WTC11 (cell line): Measurements from ENCODE around the gene LPP.

Experiments used
- AFF4 ChIP-seq: sonication (generic); formaldehyde crosslinking; IDR thresholded peaks from 2 replicates; pipeline ENCODE4 v1.8.1; 2023; ENCODE audit warnings: mild to moderate bottlenecking, missing genetic modification reagents, borderline replicate concordance
- ATF2 ChIP-seq: sonication (generic); formaldehyde crosslinking; IDR thresholded peaks from 2 replicates; pipeline ENCODE4 v1.8.1; 2022; ENCODE audit warnings: low read depth, missing genetic modification reagents, borderline replicate concordance
- CREB1 ChIP-seq: sonication (generic); formaldehyde crosslinking; IDR thresholded peaks from 2 replicates; pipeline ENCODE4 v1.8.0; 2023; ENCODE audit warnings: mild to moderate bottlenecking, missing genetic modification reagents
- CTCF ChIP-seq: fragments of 200-600 bp; IDR thresholded peaks from 2 replicates; pipeline ENCODE4 v1.8.0; 2022; ENCODE audit warnings: antibody characterized with exemption
- FOXP1 ChIP-seq: sonication (generic); formaldehyde crosslinking; IDR thresholded peaks from 2 replicates; pipeline ENCODE4 v1.8.0; 2022; ENCODE audit warnings: missing genetic modification reagents, mild to moderate bottlenecking, moderate library complexity, borderline replicate concordance
- IRF2 ChIP-seq: sonication (generic); formaldehyde crosslinking; IDR thresholded peaks from 2 replicates; pipeline ENCODE4 v1.8.0; 2022; ENCODE audit warnings: low read depth, missing genetic modification reagents, borderline replicate concordance
- NFYB ChIP-seq: sonication (generic); formaldehyde crosslinking; conservative IDR thresholded peaks from 2 replicates; pipeline ENCODE4 v1.8.0; 2022; ENCODE audit warnings: low read depth, missing genetic modification reagents
- SP1 ChIP-seq: sonication (generic); formaldehyde crosslinking; conservative IDR thresholded peaks from 2 replicates; pipeline ENCODE4 v1.8.1; 2022; ENCODE audit warnings: missing genetic modification reagents
- ZBTB21 ChIP-seq: sonication (generic); formaldehyde crosslinking; IDR thresholded peaks from 2 replicates; pipeline ENCODE4 v1.8.1; 2023; ENCODE audit warnings: mild to moderate bottlenecking, missing genetic modification reagents, borderline replicate concordance
- TF ChIP-seq, protein P1 (sequence below): sonication (generic); formaldehyde crosslinking; IDR thresholded peaks from 2 replicates; pipeline ENCODE4 v1.8.1; 2023; ENCODE audit warnings: mild to moderate bottlenecking, missing genetic modification reagents
- TF ChIP-seq, protein P2 (sequence below): sonication (generic); formaldehyde crosslinking; IDR thresholded peaks from 2 replicates; pipeline ENCODE4 v1.8.1; 2023; ENCODE audit warnings: mild to moderate bottlenecking, missing genetic modification reagents, moderate library complexity

GRCh38 chr3:188267790-188268335, 113.9 kb downstream of the LPP start:
- TF ChIP-seq, protein P1, sequence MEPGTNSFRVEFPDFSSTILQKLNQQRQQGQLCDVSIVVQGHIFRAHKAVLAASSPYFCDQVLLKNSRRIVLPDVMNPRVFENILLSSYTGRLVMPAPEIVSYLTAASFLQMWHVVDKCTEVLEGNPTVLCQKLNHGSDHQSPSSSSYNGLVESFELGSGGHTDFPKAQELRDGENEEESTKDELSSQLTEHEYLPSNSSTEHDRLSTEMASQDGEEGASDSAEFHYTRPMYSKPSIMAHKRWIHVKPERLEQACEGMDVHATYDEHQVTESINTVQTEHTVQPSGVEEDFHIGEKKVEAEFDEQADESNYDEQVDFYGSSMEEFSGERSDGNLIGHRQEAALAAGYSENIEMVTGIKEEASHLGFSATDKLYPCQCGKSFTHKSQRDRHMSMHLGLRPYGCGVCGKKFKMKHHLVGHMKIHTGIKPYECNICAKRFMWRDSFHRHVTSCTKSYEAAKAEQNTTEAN (CRISPR knock-in tag): no peak
- no peak for TF ChIP-seq NFYB (CRISPR knock-in tag)
- no peak for TF ChIP-seq CTCF
- TF ChIP-seq, protein P2, sequence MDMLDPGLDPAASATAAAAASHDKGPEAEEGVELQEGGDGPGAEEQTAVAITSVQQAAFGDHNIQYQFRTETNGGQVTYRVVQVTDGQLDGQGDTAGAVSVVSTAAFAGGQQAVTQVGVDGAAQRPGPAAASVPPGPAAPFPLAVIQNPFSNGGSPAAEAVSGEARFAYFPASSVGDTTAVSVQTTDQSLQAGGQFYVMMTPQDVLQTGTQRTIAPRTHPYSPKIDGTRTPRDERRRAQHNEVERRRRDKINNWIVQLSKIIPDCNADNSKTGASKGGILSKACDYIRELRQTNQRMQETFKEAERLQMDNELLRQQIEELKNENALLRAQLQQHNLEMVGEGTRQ (CRISPR knock-in tag): no peak
- TF ChIP-seq IRF2 (CRISPR knock-in tag): no peak
- TF ChIP-seq CREB1 (CRISPR knock-in tag): no peak
- TF ChIP-seq FOXP1 (CRISPR knock-in tag): no peak
- TF ChIP-seq ATF2 (CRISPR knock-in tag): no peak
- TF ChIP-seq ZBTB21 (CRISPR knock-in tag): no peak
- TF ChIP-seq SP1: no peak
- TF ChIP-seq AFF4 (CRISPR knock-in tag): no peak
